ENCODE data around the gene CYTH1.

CYTH1 gene, protein sequence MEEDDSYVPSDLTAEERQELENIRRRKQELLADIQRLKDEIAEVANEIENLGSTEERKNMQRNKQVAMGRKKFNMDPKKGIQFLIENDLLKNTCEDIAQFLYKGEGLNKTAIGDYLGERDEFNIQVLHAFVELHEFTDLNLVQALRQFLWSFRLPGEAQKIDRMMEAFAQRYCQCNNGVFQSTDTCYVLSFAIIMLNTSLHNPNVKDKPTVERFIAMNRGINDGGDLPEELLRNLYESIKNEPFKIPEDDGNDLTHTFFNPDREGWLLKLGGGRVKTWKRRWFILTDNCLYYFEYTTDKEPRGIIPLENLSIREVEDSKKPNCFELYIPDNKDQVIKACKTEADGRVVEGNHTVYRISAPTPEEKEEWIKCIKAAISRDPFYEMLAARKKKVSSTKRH

DNA sequence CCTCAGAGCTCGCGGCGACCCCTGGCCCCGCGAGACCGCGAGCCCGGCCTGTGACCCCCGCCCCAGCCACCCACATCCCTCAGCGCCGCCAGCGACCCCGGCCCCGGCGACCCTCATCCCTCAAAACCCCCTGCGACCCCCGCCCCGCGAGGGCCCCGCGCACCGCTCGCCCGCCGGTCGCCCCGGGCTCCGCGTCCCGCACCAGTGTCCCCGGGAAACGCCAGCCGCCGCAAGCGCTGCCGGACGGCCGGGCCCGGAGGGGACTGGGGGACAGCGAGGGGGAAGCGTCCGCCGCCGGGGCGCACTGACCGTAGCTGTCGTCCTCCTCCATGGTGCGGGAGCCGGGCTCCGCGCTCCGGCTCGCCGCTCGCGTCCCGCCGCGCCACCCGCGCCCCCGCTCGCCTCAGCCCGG lies at the start of gene CYTH1:
Gene CYTH1, minus strand, starts transcription at position 381 of the 412 bp plus-strand sequence. Its CDS starts 50 bp downstream, at position 331.
- in situ Hi-C loops (cut with MboI; ENCODE audit: low sequenced_read_pairs): no loop called here

DNA sequence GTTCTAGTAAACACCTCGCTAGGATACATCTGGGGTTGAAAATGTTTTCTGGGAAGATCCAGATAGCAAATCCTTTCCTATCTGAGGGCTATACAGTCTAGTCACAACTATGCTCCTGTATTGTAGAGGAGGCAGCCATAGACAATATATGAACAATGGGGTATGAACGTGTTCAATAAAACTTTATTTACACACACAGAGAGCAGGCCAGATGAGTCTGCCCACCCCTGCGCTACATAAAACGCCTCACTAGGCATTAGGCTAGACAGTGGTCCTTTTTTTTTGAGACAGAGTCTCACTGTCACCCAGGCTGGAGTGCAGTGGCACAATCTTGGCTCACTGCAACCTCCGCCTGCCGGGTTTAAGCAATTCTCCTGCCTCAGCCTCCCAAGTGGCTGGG lies 47.4 kb upstream of the CYTH1 start:
- in situ Hi-C loops (cut with MboI; ENCODE audit: low sequenced_read_pairs): no loop called here

DNA sequence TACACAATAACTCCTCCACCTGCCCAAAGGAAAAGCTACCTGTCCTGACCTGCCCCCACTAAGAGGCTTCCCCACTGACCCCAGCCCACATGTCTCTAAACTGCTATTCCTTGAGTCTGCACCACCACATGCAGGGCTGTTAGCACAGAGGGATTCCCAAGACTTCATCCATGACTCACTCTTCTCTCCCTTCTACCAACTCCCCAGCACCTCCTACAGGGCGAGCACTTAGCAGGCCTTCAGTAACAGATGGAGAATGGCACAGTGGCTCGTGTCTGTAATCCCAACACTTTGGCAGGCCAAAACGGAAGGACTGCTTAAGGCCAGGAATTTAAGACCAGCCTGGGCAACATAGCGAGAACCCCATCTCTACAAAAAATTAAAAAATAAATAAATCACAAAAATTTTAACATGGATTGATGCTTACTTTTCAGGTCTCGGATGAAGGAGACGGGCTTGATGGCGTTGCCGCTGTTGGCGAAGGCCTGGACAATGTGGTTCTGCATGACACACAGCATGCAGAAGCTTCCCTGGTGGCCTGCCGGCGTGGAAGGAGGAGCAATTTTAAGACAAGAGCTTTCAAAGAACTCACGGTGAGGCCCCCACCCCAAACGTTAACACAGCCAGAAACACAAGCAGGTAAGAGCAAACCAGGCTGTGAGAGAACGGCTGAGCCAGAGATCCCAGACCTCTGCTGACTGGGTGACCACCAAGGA lies 46.6 kb upstream of the CYTH1 start:
- in situ Hi-C loops (cut with MboI; ENCODE audit: low sequenced_read_pairs): no loop called here

DNA sequence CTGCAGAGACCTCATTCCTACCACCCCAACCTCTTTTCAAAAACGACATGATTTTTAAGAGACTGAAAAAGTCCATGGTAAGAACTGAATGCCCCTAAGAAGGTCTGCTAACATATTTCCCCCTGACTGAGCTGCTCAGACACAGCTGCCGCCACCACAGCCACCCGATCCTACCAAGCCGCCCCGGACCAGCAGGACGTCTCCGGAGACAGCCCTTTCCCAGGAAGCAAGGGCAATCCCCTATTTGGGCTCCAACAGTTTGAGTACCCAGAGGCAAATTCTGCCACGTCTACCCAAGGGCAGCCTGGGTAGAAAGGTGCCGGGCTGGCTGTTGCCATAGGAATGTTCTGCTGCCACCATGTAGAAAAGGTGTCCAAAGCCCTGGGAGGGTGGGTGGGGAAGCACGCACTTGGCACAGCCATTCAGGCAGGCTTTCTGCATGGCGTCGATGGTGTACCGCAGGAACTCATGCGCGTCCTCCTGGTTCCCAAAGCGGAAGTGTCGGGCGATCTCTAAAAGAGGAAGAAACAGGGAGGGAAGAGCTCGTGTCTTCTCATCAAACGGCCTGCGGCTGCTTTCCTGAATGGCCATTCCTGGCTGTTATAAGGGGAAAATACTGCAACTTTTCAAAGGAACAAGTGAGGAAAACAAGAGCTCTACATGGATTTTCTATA lies 44.9 kb upstream of the CYTH1 start:
- in situ Hi-C loops (cut with MboI; ENCODE audit: low sequenced_read_pairs): no loop called here

DNA sequence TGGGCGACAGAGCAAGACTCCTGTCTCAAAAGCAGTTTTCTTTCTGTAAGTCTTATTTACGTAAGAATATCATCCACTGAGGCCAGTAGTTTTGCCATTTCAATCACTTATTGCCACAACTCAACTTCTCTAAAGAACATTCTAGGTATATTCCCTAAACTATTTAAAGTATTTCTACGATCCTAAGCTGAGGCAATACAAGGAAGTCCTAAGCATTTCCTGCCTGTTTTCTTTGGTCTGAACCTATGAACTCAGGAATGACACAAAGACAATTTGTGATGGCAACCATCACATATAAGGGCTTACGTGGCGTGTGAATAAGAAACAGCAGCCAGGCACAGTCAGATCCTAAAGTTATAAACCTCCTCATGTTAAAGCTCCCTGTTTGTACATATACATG lies 44.3 kb upstream of the CYTH1 start:
- in situ Hi-C loops (cut with MboI; ENCODE audit: low sequenced_read_pairs): no loop called here

DNA sequence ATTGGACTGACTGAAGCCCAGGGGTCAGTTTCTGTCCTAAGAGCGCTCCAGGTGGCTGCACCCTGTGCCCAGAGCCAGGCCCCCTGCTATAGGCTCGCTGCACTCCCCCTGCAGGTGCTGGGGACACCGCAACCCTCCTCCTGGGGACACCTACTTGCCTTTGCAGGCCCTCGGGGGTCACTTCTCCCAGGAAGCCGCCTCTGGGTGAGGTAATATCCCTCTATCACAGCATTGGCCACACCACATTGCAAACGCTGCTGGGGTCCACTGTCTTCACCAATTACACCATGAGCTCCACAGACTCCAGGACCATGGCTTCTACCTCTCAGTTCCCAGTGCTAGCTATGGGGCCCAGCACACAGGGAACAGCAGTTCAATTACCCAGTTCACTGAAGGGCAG lies 43.6 kb upstream of the CYTH1 start:
- in situ Hi-C loops (cut with MboI; ENCODE audit: low sequenced_read_pairs): no loop called here

DNA sequence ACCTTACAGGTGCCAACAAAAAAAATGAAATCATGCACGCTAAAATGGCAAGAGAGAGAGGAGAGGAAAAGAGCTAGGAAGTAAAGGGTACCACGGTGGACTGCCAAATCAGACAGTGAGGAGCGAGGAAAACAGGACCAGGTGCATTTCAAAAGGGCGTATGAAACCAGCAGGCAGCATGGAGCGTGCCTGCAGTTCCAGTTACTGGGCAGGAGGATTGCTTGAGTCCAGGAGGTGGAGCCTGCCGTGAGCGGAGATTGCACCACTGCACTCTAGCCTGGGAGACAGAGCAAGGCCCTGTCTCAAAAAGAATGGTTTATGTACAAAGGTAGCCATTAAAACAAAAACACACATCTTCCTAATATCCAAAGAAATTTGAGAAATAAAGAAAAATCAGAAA lies 42.2 kb upstream of the CYTH1 start:
- in situ Hi-C loops (cut with MboI; ENCODE audit: low sequenced_read_pairs): no loop called here

DNA sequence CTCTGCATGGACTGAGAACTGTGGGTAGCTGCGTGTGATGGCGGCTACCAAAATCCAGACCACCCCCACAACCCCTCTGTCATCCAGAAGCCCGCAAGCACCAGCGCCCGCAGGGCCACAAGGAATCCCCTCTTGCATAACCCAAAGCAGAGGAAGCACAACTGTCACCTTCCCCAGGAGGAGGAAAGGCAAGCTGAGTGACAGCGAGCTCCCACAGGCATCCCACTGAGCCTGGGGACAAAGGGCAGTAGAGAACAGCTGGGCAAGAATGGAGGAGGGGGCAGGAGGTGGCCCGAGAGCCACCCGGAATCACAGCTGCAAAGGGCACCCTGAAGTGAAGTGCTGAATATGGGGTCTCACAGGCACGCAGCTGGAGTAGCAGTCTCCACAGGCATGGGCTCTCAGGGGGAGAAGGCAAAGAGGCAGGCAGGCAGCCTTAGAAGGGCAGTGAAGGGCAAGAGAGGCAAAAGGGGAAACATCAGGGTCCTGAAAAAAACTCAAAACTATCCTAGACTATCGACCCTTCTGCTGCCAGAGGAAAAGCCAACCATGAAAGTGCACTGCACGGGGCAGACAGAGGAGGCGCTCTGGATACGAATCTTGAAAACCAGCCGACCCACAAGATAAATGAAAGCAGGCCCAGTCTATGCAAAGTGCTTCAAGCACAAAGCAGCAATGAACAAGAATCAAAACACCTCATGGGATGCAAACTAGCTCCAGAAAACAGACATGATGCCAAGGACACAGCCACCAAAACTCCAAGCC lies 41.4 kb upstream of the CYTH1 start:
- in situ Hi-C loops (cut with MboI; ENCODE audit: low sequenced_read_pairs): no loop called here

DNA sequence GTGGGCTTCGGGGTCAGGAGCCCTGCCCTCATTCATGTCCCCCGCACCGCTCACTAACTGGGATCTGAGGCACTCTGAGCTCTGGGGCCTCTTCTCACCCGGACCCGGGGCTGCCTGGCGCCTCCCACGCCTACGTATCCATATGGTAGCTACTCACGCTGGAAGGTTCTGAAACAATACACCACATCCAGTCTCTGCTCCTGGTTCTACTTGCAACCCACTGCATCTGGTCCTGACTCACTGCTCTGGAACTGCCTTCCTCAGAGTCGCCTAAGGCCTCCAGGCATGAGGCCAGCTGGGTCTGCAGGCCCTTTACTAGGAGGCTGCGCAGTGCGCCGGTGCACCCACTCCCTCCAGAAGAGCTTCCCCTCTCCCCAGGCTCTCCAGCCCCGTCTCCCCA lies 40.5 kb upstream of the CYTH1 start:
- in situ Hi-C loops (cut with MboI; ENCODE audit: low sequenced_read_pairs): no loop called here

DNA sequence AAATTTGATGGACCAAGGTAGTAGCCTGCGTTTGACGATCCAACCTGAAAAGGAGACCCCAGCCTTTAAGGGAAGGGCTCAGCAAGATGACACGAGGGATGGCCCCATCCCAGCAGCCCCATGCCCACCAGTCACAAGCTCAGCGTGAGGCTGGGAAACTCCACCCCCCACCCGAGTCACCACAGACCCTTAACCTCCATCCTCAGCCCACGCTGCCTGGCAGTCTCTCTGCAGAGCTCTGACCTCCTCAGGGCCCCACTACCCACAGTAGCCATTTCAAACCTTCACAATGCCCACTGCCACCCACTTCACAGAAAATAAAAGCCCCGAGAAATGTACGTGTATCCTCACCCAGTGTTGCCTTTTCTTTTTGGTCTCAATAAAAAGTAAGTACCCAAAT lies 39.9 kb upstream of the CYTH1 start:
- in situ Hi-C loops (cut with MboI; ENCODE audit: low sequenced_read_pairs): no loop called here

DNA sequence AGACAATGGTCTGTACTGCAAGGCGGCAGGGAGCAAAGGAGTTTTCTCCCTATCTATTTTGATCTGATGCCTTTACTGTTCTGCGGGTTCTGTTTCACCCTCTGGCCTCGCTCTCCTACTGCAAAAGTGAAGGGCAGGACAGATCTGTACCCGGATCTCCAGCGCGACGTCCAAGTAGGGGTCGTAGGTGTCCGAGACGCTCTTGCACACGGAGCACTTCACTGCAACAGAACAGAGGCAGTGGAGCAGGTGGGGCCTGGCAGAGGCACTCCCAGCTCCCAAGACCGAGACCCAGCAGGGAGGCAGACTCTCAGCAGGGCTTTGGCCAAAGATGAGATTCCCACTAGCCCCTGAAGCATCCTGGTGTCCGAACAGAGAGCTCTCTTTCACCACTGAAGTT lies 38.8 kb upstream of the CYTH1 start:
- in situ Hi-C loops (cut with MboI; ENCODE audit: low sequenced_read_pairs): no loop called here

DNA sequence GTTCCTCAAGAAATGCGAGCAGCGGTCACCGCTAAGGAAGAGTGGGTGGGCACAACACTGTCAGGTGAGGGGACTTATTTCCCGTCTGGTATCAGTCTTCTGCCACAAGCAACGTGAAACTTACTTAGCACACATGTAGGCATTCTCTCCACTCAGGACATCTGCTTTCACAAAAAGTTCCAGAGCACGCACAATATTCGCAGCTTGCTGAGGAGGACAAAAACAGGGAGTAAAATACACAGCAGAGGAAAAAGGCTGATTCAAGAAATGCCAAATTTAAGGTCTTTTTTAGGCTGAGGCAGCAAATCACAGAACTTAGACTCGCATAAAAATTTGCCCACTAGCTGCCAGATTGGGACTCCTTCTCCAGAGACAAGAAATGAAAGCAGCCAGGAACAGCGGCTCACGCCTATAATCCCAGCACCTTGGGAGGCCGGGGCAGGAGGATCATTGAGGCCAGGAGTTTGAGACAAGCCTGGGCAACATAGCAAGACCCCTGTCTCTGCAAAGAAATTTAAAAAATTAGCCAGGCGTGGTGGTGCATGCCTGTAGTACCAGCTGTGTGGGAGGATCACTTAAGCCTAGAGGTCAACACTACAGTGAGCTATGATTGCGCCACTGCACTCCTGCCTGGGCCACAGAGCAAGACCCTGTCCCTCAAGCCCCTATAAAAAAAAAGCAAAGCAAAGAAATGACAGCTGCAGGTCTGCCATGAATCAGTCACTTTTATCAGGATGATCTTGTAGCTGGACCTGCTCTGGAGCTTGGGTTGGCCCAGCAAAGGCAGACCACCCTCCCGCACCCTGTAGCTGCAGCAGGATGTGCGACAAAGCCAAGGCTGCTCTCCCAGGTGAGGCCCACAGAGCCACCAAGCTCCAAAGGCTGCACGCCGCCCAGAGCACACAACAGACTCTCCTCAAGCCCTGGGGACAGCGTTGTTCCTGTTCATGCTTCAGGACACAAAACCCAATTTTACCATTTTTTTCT lies 38.0 kb upstream of the CYTH1 start:
- in situ Hi-C loops (cut with MboI; ENCODE audit: low sequenced_read_pairs): no loop called here

DNA sequence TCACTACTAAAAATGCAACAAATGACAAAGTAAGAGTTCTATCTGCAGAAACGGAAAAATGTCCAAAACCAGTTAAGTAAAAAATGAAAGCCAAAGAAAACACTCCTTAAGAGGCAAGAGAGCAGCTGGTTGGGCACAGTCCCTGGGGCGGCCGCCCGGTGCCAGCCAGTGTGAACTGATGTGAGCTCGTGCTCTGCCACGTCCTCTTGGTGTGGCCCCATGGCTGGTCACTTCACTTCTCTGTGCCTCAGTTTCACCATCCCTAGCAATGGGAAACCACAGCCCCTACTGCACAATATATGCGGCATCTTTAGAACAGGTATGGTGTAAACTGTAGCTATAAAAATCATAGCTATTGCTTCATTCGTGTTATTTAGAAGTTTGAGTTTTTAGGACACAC lies 37.3 kb upstream of the CYTH1 start:
- in situ Hi-C loops (cut with MboI; ENCODE audit: low sequenced_read_pairs): no loop called here

DNA sequence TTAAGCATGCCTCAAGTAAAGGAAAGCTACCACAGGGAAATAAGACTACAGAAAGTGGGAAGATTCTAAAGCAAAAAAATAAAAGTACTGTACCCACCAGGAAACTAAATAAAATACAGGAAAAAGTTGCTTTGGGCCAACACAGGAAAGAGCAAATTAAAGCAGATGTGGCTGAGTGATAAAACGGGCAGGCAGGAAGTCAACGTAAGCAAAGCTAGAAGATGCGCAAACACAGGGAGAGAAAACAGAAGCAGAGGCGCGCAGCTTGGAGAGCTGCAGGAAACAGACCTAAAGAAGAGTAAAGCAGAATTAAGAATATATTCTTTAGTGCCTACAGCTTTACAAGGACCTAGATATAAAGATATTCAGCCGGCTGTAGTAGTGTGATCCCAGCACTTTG lies 36.9 kb upstream of the CYTH1 start:
- in situ Hi-C loops (cut with MboI; ENCODE audit: low sequenced_read_pairs): no loop called here

DNA sequence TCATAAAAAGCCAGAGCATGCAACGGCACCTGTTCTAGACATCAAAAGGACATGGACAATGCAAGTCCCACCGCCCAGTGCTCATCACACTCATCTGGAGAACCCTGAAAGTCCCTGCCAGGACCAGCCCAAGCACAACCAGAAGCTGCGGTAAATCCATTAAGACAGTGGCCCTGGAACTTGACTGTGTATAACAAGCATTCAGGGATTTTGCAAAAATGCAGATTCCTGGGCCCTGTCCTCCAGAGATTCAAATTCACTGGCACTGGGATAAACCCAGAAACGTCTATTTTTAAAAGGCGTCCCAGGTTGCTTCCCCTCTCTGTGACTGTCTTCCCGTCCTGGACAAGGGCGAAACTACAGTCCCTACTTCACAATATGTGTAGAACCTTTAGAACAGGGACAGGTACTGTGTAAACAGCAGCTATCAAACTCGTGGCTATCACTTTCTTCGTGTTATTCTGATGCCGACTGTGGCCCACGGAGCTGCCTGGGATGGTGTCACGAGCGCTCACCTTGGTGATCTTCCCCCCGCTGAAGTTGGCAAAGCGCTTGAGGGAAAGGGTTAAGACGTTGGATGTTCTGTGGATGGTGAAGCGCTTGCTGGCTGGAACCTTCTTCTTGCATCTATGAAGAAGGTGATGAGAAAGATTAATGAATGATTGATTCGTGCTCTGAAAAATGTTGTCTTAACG lies 36.2 kb upstream of the CYTH1 start:
- in situ Hi-C loops (cut with MboI; ENCODE audit: low sequenced_read_pairs): no loop called here

DNA sequence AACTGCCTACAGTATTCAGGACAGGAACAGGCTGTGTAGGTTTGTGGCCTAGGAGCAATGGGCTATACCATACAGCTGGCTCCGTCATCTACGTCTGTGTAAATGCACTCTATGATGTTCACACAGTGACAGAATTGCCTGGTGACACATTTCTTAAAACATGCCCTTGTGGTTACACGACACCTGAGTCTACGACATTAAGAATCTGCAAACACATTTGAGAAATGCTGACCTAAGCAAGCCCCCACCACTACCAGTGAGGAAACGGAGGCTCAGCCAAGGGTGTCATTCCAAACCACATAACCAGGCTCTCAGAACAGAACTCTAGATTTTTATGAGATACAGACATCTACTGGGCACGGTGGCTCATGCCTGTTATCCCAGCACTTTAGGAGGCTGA lies 35.0 kb upstream of the CYTH1 start:
- in situ Hi-C loops (cut with MboI; ENCODE audit: low sequenced_read_pairs): no loop called here

DNA sequence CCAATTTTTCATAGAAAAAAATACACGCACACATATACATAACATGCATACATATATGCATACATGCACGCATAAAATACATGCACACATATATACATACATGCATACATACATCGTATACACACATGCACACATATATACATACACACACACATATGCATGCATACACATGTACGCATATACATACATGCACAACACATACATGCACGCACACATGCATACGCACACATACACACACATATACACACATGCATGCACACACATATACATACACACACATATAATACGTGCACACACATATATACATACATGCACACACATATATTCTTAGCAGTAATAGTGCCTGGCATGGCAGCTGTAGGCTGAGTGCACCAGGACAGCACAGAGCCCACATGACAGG lies 33.6 kb upstream of the CYTH1 start:
- in situ Hi-C loops (cut with MboI; ENCODE audit: low sequenced_read_pairs): no loop called here

DNA sequence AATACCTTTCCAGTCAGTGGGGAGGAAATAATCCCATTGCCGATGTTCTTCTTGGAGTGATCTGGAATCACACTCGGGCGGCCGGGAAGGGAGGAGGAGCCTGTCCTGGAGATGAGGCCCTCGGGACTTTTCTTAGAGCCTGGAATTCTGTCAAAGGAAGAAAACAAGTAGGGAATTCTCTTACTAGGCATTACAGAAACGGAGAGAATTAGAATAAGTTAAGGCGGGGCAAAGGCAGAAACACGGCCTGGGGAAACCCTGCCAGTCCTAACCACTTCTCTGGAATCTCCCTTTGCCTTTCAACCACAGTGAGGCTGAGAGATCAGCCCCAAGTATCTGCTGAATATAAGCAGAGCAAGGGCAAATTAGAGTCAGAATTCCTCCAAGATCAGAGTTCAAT lies 30.8 kb upstream of the CYTH1 start:
- in situ Hi-C loops (cut with MboI; ENCODE audit: low sequenced_read_pairs): no loop called here

DNA sequence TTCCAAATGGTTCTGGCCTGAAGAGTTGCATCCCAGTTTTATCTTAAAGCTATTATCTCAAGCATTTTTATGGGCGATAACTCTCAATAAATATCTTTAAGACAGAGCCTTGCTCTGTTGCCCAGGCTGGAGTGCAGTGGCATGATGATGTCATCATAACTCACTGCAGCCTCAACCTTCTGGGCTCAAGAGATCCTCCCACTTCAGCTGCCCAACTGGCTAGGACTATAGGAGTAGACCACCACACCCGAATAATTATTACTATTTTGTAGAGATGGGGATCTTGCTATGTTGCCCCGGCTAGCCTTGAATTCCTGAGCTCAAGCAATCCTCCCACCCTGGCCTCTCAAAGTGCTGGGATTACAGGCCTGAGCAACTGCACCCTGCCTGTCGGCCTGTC lies 26.1 kb upstream of the CYTH1 start:
- in situ Hi-C loops (cut with MboI; ENCODE audit: low sequenced_read_pairs): no loop called here
